ENCODE results near the gene POU2F2.

- no peak for TF ChIP-seq CTCF (IDR thresholded peaks at IDR 0.05; ENCODE audit: extremely low read depth in 1 of 2, insufficient read depth in 1 of 2, low read depth in 1 of 2, low read length in 2 of 2)
- no peak for TF ChIP-seq POLR2A (IDR thresholded peaks at IDR 0.05; ENCODE audit: low read depth, low read length)
- TF ChIP-seq EZH2 (IDR thresholded peaks at IDR 0.05; ENCODE audit: borderline replicate concordance, low read depth, low read length, severe bottlenecking): no peak
- TF ChIP-seq JUN (IDR thresholded peaks at IDR 0.05; ENCODE audit: borderline replicate concordance, insufficient read depth, insufficient read length, low read depth): no peak
- TF ChIP-seq POLR2AphosphoS5 (IDR thresholded peaks at IDR 0.05; ENCODE audit: insufficient read depth, low read depth, low read length): no peak
- no peak for TF ChIP-seq MAX (IDR thresholded peaks at IDR 0.05; ENCODE audit: insufficient read depth, insufficient read length)
- no peak for TF ChIP-seq MYC (IDR thresholded peaks at IDR 0.05; ENCODE audit: low read depth, low read length)
Measured at GRCh38 chr19:42131149-42132029, 857 bp downstream of the POU2F2 start.
